HG02763 (cell line): Measurements from ENCODE around the gene ZNF587.
A peak's percentile ranks its signal among the peaks of the same experiment; 100 is the strongest.
"Not testable (repeated sequence)": the region's sequence is repeated elsewhere in the genome, so short reads cannot be mapped to it uniquely, and the experiment has no call there.

Experiments
- ATAC-seq: cut with Tn5 transposase; IDR thresholded peaks from one replicate; pipeline ENCODE4 v1.9.1; 2021; ENCODE audit warnings: mild to moderate bottlenecking, moderate library complexity; ENCODE audit not compliant: unreplicated experiment

The ZNF587 gene

DNA sequence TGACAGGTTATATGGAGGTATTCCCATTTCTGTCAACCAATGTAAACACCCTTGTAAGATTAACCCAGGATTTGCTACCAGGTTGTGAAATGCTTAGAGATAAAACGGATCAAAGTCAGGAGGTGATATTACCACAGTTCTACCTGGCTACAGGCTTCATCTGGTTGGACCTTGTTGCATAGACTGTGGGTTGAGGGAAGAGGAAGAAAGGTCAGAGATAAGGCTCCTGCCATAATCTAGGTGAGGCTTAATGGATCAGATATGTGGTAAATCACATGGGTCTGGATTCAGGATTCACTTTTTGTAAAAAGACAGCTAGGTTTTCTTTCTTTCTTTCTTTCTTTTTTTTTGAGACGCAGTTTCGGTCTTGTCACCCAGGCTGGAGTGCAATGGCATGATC is 28.2 kb upstream of the ZNF587 start:
- ATAC-seq = not testable (repeated sequence)

DNA sequence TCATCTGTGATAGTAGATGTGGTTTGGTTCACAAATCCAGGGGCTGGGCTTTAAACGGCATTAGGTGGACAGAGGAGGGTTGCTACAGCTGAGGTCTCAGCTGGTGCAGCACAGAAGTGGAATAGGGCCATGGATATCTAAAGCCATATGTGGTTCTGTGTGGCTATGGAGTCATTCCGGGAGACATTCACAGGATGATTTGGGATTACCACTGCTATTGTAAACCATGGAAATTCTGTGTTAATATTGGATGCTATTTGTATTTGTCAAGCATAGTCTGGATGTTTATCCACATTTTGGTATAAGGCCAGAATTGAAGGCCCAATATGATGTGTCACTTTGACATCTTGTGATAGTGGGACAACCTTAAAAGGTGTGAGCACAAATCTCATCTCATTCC is 26.5 kb upstream of the ZNF587 start:
- ATAC-seq = not testable (repeated sequence)

DNA sequence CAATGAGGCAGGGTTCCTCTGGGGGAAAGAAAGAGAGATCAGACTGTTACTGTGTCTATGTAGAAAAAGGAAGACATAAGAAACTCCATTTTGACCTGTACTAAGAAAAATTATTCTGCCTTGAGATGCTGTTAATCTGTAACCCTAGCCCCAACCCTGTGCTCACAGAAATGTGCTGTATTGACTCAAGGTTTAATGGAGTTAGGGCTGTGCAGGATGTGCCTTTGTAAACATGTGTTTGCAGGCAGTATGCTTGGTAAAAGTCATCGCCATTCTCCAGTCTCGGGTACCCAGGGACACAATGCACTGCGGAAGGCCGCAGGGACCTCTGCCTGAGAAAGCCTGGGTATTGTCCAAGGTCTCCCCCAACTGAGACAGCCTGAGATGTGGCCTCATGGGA is 26.1 kb upstream of the ZNF587 start:
- not testable (repeated sequence) for ATAC-seq

DNA sequence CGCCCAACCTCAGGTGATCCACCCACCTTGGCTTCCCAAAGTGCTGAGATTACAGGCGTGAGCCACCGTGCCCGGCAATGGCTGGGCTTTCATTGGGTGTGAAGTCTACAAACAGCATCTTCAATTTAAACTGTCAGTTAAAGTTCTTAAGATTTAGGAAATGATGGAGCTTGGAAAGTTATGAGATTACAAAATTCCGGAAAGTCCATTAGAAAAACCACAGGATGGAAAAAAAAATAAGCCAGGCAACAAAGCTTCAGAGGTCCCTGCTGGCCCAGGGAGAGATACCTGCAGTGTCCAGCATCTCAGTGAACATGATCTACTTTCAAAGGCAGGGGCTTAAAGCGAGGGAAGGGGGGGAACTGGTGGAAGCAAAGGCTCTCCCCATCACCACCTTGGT is 24.1 kb upstream of the ZNF587 start:
- ATAC-seq = no peak

DNA sequence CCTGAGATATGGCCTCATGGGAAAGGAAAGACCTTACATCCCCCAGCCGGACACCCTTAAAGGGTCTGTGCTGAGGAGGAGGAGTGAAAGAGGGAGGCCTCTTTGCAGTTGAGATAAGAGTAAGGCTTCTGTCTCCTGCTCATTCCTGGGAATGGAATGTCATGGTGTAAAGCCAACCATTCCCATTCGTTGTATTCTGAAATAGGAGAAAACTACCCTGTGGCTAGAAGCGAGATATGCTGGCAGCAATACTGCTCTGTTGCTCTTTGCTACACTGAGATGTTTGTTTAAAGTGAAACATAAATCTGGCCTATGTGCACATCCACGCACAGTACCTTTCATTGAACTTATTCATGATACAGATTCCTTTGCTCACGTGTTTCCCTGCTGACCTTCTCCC is 20.3 kb upstream of the ZNF587 start:
- ATAC-seq = no peak

DNA sequence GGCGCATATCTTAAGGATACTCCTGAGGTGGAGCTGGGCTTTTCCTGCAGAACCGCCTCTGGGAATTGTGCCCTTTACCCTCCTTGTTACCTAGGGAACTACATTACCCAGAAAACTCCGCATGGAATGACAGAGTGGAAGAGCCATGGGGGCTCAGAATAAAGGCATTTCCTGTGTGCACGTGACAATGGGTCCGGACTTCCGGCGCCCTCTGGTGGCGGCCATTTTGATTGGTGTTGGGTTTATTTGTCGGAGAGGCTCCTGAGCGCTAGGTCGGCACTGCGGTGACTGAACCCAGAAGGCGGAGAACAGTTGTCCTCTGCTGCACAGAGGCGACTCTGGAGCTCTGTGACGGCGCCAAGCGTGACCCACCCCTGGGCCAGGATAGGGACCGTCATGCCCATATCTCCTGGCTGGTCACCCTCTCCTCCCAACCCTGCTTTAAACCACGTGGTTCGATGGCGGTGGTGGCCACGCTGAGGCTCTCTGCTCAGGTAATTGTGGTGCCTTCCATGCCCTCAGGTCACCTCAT is 19.5 kb upstream of the ZNF587 start, which contains the start of gene ZNF587B:
Gene ZNF587B (plus strand): TSS at position 229 of the 532 bp plus-strand sequence. CDS start 230 bp downstream, at position 459.
- ATAC-seq = no peak

DNA sequence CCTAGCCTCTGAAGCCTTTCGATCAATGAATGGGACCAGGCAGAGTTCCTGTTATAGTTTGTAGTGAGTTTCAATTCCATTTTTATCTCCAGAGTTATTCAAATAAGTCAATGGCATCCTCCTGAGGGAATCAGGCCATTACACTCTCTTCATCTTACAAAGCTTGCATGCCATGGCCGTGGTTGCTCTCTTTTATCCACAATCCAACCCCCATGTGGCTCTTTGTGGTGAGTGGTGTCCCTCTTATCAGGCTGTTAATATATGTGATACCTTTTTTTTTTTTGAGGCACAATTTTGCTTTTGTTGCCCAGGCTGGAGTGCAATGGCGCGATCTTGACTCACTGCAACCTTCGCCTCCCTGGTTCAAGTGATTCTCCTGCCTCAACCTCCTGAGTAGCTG is 12.7 kb upstream of the ZNF587 start:
- not testable (repeated sequence) for ATAC-seq

DNA sequence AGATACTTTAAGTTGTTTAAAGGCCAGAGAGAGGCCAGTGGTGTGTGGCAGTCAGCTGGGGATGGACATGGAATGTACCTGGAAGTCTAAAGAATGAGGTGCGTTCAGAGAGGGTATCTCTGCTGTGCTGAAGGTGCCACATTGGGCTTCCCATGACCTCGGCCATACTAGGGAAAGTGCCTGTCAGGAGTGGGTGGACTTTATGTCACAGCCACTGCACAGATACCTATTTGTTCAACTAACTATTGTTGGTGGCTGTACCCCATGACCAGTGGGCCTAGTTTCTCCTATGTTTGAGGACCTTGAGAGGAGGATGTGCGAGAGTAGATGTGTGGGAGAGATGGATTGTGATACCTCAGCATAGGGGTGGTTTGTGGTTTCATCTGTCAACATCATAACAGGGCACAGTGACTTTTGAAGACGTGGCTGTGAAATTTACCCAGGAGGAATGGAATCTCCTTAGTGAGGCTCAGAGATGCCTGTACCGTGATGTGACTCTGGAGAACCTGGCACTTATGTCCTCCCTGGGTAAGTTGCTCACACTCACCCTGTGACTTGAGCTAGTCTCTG is 11.0 kb upstream of the ZNF587 start:
- not testable (repeated sequence) for ATAC-seq

DNA sequence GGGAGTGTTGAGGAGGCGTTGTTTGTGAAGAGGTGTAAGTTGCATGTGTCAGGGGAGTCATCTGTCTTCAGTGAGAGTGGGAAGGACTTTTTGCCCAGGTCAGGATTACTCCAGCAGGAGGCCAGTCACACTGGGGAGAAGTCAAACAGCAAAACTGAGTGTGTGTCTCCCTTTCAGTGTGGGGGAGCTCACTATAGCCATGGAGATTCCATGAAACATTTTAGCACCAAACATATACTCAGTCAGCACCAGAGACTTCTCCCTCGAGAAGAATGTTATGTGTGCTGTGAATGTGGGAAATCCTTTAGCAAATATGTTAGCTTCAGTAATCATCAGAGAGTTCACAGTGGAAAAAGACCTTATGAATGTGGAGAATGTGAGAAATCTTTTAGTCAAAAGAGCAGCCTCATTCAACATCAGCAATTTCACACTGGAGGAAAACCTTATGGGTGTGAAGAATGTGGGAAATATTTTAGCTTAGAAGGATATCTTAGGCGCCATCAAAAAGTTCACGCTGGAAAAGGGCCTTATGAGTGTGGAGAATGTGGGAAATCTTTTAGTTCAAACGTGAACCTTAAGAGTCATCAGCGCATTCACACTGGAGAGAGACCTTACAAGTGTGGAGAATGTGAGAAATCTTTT is 8.4 kb upstream of the ZNF587 start:
- no peak for ATAC-seq

DNA sequence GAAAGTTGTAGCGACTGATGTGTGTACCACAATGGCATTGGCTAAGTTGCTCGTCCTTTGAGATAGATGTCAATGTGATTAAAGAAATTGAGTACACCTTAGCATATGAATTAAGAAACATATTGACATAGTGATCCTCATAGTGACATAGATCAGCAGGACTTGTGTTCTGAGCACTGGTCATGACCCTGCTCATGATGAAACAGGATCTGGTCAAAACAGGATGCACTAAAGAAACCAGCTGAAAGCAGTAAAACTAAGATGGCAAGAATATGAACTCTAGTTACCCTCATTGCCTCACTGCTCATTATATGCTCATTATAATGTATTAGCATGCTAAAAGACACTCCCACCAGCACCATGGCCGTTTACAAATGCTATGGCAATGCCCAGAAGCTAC is 2.5 kb upstream of the ZNF587 start:
- ATAC-seq = not testable (repeated sequence)

DNA sequence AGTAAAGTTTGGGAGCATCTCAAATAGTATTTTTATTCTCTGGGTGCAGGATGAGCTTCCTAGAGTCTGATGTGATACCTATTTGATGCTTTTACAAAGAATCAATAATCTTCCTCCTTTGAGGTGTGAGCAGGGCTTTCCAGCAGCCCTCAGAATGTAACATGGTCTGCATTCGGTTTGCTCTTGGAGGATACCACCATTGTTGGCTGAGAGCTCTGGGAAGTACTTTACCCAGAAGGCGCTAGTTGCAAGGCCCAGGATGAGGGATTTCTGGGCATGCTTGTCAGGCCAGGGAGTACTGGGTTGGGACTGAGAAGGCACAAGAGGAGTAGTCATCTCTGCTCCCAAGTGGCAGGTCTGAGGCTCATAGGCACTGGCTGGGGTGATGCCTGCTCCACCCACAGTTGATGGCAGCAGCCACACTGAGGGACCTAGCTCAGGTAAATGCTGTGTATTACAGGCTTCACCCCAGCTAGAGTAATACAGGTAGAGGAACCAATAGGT is 445 bp upstream of the ZNF587 start:
- peak; percentile 23 for ATAC-seq

DNA sequence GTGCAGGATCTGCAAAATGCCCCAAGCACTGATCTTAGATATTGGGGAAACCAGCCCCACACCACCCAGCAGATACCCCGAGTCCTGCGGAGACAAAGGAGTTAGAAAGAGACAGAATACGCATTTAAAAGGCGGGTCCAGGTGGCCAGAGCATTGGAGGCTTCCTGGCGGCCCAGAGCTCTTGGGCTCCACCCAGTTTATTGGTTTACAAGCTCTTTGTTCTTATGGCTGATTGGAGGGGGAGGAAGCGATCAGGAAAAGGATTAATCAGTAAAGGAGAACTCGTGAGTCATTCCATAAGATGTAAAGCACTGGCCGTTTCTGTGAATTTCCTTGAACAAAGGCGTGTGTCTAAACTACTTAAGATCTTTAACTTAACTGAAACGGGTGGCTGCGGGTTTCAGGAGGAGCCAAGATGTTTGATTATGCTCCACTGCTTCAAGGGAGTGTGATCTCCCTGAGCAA is 926 bp downstream of the ZNF587 start:
- no peak for ATAC-seq

DNA sequence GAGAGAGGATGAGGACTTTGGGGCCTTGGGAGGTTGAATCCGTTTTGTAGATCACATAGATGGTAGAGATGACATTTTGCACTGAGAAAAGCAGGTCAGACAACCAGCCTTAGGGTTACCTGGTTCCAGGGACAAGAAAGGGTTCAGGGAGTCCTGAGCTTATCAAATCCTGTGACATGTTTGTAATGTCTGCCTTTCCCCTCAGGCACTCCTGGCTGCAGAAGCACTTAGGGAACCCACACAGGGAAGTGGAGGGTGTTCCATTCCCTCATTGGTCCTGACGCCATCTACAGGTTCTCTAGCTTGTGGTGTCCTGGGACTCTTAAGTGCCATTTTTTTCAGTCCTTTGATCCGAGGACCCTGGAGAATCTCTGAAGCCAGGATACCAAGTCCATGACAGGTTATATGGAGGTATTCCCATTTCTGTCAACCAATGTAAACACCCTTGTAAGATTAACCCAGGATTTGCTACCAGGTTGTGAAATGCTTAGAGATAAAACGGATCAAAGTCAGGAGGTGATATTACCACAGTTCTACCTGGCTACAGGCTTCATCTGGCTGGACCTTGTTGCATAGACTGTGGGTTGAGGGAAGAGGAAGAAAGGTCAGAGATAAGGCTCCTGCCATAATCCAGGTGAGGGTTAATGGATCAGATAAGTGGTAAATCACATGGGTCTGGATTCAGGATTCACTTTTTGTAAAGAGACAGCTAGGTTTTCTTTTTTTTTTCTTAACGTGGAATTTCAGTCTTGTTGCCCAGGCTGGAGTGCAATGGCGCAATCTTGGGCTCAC is 2.3 kb downstream of the ZNF587 start:
- ATAC-seq = not testable (repeated sequence)

DNA sequence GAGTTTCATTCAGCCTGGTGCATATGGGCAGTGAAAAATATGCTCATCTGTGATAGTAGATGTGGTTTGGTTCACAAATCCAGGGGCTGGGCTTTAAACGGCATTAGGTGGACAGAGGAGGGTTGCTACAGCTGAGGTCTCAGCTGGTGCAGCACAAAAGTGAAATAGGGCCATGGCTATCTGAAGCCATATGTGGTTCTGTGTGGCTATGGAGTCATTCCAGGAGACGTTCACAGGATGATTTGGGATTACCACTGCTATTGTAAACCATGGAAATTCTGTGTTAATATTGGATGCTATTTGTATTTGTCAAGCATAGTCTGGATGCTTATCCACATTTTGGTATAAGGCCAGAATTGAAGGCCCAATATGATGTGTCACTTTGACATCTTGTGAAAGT is 4.5 kb downstream of the ZNF587 start:
- ATAC-seq = not testable (repeated sequence)

DNA sequence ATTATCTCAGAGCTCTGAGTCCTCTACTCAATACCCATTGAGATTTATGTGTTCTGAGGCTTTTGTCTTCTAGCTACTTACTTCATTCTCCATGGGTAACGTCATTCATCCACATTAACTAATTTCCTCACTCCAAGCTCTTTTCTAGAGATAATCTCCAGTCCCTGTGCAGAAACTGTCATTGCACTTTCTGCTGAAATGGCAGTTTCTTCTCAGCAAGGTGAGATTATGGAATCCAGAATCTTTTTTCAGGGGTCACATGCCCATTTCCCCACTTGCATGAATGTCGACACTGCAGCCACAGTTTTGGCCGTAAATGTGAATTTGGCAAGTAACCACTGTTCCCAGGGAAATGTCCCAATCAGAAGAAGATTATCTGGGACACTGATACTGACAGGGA is 12.7 kb downstream of the ZNF587 start:
- not testable (repeated sequence) for ATAC-seq

DNA sequence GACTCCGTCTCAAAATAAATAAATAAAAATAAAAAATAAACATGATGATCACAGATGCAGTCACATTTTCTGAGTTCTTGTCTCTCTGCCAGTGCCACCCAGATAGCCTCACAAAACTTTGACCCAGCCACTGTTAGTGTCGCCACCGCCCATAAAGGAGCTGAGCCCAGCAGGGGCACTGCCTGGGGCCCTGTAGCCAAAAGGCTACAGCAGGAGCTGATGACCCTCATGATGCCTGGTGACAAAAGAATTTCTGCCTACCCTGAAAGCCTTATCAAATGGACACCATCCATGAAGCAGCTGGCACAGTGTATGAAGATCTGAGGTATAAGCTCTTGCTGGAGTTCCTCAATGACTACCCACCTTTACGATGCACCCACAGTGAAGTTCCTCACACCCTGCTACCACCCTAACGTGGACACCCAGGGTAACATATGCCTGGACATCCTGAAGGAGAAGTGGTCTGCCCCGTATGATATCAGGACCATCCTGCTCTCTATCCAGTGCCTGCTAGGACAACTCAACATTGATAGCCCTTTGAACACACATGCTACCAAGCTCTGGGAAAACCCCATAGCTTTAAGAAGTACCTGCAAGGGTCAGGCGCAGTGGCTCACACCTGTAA is 18.3 kb downstream of the ZNF587 start:
- no peak for ATAC-seq

DNA sequence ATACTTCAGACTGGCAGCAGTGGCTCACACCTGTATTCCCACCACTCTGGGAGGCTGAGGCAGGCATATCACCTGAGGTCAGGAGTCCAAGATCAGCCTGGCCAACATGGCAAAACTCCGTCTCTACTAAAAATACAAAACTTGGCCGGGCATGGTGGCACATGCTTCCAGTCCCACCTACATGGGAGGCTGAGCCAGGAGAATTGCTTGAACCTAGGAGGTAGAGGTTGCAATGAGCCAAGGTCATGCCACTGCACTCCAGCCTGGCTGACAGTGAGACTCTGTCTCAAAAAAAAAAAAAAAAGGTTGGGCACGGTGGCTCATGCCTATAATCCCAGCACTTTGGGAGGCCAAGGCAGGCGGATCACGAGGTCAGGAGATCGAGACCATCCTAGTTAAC is 20.0 kb downstream of the ZNF587 start:
- not testable (repeated sequence) for ATAC-seq

DNA sequence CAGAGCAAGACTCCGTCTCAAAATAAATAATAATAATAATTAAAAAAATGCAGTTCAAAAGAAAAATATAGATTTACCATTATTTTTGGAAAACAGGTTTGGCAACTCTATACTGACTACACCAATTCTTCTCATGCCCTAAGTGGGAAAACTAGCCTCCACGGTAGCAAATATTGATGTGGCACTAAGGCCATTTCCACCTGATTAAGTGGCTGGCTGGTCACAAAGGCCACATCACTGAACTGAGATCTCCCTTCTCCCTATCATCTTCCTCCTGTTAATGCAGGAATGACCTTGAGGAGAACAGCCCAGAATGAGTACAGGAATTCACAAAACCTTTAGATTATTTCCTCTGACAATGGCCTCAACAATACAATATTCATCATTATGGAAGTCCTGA is 20.6 kb downstream of the ZNF587 start:
- no peak for ATAC-seq

DNA sequence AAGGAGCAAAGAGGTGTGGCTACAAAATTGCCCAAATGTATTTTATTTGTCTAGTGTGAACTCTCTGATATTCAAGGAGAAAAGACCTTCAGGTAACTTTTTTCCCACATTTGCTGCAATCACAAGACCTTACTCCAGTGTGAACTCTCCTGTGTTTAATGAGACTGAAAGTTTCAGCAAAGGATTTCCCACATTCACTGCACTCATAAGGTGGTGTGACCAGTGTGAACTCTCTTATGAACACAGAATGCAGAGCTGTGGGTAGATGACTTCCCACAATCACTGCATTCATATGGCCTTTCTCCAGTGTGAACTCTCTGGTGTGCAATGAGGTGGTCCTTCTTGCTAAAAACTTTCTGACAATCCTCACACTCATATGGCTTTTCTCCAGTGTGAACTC is 22.8 kb downstream of the ZNF587 start:
- ATAC-seq = no peak

DNA sequence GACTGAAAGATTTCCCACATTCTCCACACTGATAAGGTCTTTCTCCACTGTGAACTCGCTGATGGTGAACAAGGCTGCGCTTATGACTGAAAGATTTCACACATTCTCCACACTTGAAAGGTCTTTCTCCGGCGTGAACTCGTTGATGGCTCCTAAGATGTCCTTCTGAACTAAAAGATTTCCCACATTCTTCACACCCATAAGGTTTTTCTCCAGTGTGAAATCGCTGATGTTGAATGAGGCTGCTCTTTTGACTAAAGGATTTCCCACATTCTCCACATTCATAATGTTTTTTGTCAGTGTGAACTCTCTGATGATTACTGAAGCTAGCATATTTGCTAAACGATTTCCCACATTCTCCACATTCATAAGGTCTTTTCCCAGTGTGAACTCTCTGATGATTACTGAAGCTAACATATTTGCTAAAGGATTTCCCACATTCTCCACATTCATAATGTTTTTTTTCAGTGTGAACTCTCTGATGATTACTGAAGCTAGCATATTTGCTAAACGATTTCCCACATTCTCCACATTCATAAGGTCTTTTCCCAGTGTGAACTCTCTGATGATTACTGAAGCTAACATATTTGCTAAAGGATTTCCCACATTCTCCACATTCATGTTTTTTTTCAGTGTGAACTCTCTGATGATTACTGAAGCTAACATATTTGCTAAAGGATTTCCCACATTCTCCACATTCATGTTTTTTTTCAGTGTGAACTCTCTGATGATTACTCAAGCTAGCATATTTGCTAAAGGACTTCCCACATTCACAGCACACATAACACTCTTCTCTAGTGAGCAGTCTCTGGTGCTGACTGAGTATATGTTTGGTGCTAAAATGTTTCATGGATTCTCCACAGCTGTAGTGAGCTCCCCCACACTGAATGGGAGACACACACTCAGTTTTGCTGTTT is 24.5 kb downstream of the ZNF587 start:
- ATAC-seq = not testable (repeated sequence)
